A673 (cell line): ENCODE data around the gene ME3.

Experiments used
- EZH2 ChIP-seq: fragments of 200-600 bp; sonication (generic); IDR thresholded peaks from 2 replicates; pipeline ENCODE4 v1.6.1; 2017; ENCODE audit warnings: borderline replicate concordance, low read depth, mild to moderate bottlenecking, mixed read lengths, antibody characterized with exemption, low read length; ENCODE audit not compliant: poor library complexity, severe bottlenecking
- TF ChIP-seq, protein P1 (sequence below): fragments of 300-800, 200-600 bp; sonication (generic); conservative IDR thresholded peaks from 2 replicates; pipeline ENCODE4 v1.5.1; 2017; ENCODE audit warnings: low read depth, mild to moderate bottlenecking, antibody characterized with exemption, low read length, moderate library complexity, mixed read lengths

DNA sequence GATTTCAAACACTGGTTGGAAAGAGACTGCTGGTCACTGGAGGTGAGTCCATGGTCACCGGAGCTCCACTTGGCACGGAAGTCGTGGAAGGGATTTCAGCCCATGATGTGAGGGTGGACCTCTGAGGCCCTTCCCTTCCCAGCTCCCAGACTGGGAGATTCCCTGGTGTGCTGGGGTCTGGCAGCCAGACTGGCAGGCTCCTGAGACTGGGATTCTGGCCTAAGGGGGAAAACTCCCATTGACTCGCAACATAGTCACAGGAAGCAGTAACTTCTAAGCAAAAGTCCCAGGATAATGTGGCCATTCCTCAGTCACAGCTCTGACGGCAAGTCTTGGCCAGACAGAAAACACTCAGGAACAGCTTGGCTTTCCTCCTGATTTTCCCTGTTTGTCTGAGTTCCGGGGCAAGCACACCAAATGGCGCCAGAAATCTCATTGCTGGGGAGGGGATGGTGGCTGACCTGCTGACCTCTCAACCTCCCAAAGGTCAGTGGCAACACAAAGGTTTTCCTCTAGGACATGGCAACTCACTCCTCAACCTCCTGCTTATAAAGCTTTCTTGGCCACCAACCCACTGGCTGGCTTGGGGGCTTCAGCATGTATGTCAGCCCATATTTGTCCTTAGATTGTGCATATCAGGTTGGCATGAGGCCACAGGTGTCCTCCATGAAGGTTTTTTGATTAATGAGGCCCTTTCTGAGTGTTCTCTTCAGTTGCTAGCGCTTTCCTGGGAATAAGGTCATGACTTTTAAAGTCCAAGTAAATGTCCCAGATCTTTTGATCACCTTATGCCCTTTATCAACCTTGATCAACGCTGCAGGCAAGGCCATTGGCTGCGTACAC lies 198.2 kb downstream of the ME3 start:
- no peak for TF ChIP-seq EZH2
- TF ChIP-seq, protein P1, sequence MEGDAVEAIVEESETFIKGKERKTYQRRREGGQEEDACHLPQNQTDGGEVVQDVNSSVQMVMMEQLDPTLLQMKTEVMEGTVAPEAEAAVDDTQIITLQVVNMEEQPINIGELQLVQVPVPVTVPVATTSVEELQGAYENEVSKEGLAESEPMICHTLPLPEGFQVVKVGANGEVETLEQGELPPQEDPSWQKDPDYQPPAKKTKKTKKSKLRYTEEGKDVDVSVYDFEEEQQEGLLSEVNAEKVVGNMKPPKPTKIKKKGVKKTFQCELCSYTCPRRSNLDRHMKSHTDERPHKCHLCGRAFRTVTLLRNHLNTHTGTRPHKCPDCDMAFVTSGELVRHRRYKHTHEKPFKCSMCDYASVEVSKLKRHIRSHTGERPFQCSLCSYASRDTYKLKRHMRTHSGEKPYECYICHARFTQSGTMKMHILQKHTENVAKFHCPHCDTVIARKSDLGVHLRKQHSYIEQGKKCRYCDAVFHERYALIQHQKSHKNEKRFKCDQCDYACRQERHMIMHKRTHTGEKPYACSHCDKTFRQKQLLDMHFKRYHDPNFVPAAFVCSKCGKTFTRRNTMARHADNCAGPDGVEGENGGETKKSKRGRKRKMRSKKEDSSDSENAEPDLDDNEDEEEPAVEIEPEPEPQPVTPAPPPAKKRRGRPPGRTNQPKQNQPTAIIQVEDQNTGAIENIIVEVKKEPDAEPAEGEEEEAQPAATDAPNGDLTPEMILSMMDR, result no peak
